Right atrium auricular region (tissue), 2 donors: Measurements from ENCODE around the gene ABCF3. TPM values are rescaled to one million over a fixed set of nuclear protein-coding genes. Genes with fewer than 3 reads are reported as not detected.
"Not testable (repeated sequence)": the region's sequence is repeated elsewhere in the genome, so short reads cannot be mapped to it uniquely, and the experiment has no call there.

Experiments
- DNase-seq: peaks from one replicate; pipeline ENCODE4 v3.0.0-alpha.2; 2019; ENCODE audit warnings: low spot score
- H3K27ac ChIP-seq, 2 donors: fragments of 200-600 bp; sonication (generic); 1 replicate in 1 of 2; 2 replicates in 1 of 2; pipeline ENCODE4 v1.5.1; 2016 to 2019
- H3K27me3 ChIP-seq, 2 donors: fragments of 200-600 bp; sonication (generic); one replicate each; pipeline versions ENCODE4 v1.5.1 to v1.6.0; 2017 to 2019
- H3K36me3 ChIP-seq: fragments of 200-600 bp; sonication (generic); one replicate; pipeline ENCODE4 v1.5.1; 2016
- H3K4me1 ChIP-seq, 2 donors: fragments of 200-600 bp; sonication (generic); one replicate each; pipeline versions ENCODE4 v1.5.1 to v1.6.0; 2017 to 2019
- H3K4me3 ChIP-seq, 2 donors: fragments of 200-600 bp; sonication (generic); 1 replicate in 1 of 2; 2 replicates in 1 of 2; pipeline ENCODE4 v1.5.1; 2017 to 2019; ENCODE audit warnings: mild to moderate bottlenecking in 1 of 2, moderate library complexity in 1 of 2
- H3K9me3 ChIP-seq, 2 donors: fragments of 200-600 bp; sonication (generic); one replicate each; pipeline ENCODE4 v1.5.1; 2019
- total RNA-seq, 2 donors: library from RNA; depleted of rRNA; stranded (reverse); fragments of >200 nt; gene quantifications; one replicate each; pipeline ENCODE4 v1.1.0, GENCODE V29; 2016
- TF ChIP-seq, protein P1 (sequence below), 2 donors: fragments of 200-600 bp; sonication (generic); IDR thresholded peaks; one replicate each; pipeline ENCODE4 v1.5.1; 2019; ENCODE audit warnings: antibody characterized with exemption in 2 of 2

The ABCF3 gene
- total RNA-seq, 2 donors from 2014 or later: 42.8 to 47.9 TPM

DNA sequence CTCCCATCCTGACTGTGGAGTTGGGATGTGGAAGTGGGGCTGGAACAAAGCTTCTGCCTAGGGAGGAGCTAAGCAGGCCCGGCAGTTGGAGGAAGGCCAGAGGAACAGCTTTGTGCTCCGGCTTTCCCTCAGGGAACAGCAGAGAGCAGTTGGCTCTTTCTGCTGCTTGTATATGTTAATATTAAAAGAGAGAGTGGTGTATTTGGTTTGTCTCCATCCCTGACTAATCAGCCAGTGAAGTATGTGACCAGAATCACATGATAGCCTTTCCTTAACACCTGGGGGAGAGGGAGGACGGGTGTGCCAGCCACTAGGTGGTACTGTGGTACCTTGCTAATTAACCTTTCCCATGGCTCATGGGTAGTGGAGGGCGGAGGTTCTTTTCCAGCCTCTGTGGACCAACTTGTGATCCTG, 40.9 kb upstream of the ABCF3 start:
- H3K4me3 ChIP-seq: no peak overlapping the region
- no peaks in the 10 kb centered on the region for H3K27me3 ChIP-seq
- no peak overlapping the region for H3K27ac ChIP-seq
- H3K36me3 ChIP-seq: peaks cover 65% of the 10 kb centered on the region
- DNase-seq: no peak
- no peaks in the 10 kb centered on the region for H3K9me3 ChIP-seq
- TF ChIP-seq, protein P1, sequence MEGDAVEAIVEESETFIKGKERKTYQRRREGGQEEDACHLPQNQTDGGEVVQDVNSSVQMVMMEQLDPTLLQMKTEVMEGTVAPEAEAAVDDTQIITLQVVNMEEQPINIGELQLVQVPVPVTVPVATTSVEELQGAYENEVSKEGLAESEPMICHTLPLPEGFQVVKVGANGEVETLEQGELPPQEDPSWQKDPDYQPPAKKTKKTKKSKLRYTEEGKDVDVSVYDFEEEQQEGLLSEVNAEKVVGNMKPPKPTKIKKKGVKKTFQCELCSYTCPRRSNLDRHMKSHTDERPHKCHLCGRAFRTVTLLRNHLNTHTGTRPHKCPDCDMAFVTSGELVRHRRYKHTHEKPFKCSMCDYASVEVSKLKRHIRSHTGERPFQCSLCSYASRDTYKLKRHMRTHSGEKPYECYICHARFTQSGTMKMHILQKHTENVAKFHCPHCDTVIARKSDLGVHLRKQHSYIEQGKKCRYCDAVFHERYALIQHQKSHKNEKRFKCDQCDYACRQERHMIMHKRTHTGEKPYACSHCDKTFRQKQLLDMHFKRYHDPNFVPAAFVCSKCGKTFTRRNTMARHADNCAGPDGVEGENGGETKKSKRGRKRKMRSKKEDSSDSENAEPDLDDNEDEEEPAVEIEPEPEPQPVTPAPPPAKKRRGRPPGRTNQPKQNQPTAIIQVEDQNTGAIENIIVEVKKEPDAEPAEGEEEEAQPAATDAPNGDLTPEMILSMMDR (IDR thresholded peaks at IDR 0.05): peak in 1 of 2 donors; percentile 54
- no peaks in the 10 kb centered on the region for H3K4me1 ChIP-seq

DNA sequence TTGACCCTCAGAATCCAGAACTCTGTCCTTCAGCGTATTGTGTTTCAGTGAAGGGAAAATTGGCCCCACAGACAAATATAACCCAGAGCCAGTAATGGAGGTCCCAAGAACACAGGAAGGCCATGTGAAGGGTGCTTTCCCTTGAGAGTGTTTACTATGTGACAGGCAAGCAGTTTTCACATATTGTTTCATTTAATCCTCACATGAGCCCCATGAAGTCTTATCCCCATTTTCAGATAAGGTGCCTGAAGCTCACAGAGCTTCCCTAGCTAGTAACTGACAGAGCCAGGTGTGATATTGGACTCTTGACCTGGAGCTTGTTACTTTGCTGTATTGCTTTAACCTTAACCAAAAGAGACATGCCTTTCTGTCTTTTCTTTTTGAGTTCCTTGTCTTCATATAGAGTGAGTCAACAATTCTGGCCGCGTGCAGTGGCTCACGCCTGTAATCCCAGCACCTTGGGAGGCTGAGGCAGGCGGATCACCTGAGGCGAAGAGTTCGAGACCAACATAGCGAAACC, 40.2 kb upstream of the ABCF3 start:
- H3K4me1 ChIP-seq: no peaks in the 10 kb centered on the region
- TF ChIP-seq, protein P1 (IDR thresholded peaks at IDR 0.05): no peak
- H3K27ac ChIP-seq: no peak overlapping the region
- no peaks in the 10 kb centered on the region for H3K9me3 ChIP-seq
- no peak overlapping the region for H3K4me3 ChIP-seq
- no peak for DNase-seq
- H3K36me3 ChIP-seq: peaks cover 58% of the 10 kb centered on the region
- H3K27me3 ChIP-seq: no peaks in the 10 kb centered on the region

DNA sequence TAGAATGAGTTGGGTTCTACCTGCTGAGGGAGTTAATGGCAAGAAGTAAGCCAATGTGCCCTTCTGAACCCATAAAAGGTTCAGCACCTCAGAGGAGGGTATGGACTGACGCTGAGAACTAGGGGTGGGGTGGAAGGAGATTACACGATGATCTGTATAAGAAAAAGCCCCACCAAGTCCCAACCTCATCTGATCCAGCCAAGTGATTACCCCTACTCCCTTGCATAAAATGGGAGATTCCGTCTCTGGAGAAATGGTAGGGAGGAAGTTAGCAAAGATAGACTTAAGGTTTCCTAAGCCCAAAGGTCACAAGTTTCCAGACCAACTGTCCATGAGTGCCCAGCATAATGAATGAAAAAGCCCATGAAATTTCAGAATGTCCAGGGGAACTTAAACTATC, 37.9 kb upstream of the ABCF3 start:
- Histone ChIP-seq H3K4me3 (no peak overlapping the region), H3K4me1 (no peaks in the 10 kb centered on the region), H3K27ac (no peak overlapping the region), H3K27me3 (no peaks in the 10 kb centered on the region), H3K9me3 (no peaks in the 10 kb centered on the region), H3K36me3 (peaks cover 36% of the 10 kb centered on the region)
- TF ChIP-seq, protein P1 (IDR thresholded peaks at IDR 0.05): no peak
- DNase-seq: no peak

DNA sequence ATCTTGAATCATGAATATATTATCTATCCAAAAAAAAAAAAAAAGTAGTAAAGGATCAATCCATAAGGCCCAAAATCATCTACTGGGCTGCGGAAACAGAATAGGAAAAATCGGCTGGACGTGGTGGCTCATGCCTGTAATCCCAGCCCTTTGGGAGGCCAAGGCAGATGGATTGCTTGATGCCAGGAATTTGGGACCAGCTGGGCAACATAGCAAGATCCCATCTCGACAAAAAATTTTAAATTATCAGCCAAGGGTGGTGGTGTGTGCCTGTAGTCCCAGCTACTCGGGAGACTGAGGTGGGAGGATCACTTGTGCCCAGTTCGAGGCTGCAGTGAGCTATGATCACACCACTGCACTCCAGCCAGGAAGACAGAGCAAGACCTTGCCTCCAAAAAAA, 36.9 kb upstream of the ABCF3 start:
- Histone ChIP-seq H3K27ac (no peak overlapping the region), H3K9me3 (no peaks in the 10 kb centered on the region), H3K36me3 (peaks cover 25% of the 10 kb centered on the region), H3K4me1 (peaks cover 0 to 7% of the 10 kb centered on the region in 2 donors), H3K4me3 (no peak overlapping the region), H3K27me3 (no peaks in the 10 kb centered on the region)
- no peak for DNase-seq
- TF ChIP-seq, protein P1 (IDR thresholded peaks at IDR 0.05): no peak

DNA sequence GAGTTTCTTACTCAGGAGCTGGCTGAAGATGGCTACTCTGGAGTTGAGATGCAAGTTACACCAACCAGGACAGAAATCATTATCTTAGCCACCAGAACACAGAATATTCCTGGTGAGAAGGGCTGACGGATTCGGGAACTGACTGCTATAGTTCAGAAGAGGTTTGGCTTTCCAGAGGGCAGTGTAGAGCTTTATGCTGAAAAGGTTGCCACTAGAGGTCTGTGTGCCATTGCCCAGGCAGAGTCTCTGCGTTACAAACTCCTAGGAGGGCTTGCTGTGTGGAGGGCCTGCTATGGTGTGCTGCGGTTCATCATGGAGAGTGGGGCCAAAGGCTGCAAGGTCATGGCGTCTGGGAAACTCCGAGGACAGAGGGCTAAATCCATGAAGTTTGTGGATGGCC, 36.2 kb upstream of the ABCF3 start:
- TF ChIP-seq, protein P1 (IDR thresholded peaks at IDR 0.05): peak in 1 of 2 donors; percentile 23
- not testable (repeated sequence) for H3K4me3 ChIP-seq, H3K9me3 ChIP-seq

More for the DNA sequence above, 36.2 kb upstream of the ABCF3 start:
- H3K27me3 ChIP-seq, H3K27ac ChIP-seq, DNase-seq: not testable (repeated sequence)
- H3K36me3 ChIP-seq: peaks cover 19% of the 10 kb centered on the region
- H3K4me1 ChIP-seq: peaks cover 0 to 13% of the 10 kb centered on the region in 2 donors
